Neural cell (in vitro differentiated cells): ENCODE results near the gene BARD1. TPM values are rescaled to one million over a fixed set of nuclear protein-coding genes. Genes with fewer than 3 reads are reported as not detected.
A peak's percentile ranks its signal among the peaks of the same experiment; 100 is the strongest.

Experiments used
- H2AFZ ChIP-seq: fragments of 200-600, 300-800 bp; sonication (generic), shearing (Covaris generic); 2 replicates; pipeline ENCODE4 v1.6.0; 2014; ENCODE audit warnings: low read depth, mild to moderate bottlenecking, antibody characterized with exemption, low read length, moderate library complexity
- H3F3A ChIP-seq: fragments of 200-600 bp; shearing (Covaris generic); 2 replicates; pipeline ENCODE4 v1.6.1; 2016; ENCODE audit warnings: mild to moderate bottlenecking, moderate library complexity, mixed read lengths, antibody characterized with exemption, low read length; ENCODE audit not compliant: insufficient read depth, poor library complexity, severe bottlenecking
- H3K27ac ChIP-seq: fragments of 200-600, 300-800 bp; sonication (generic), shearing (Covaris generic); 2 replicates; pipeline ENCODE4 v1.5.1; 2014; ENCODE audit warnings: mild to moderate bottlenecking, low read length, moderate library complexity
- H3K27me3 ChIP-seq: fragments of 300-800, 200-600 bp; sonication (generic), shearing (Covaris generic); 2 replicates; pipeline ENCODE4 v1.6.0; 2014; ENCODE audit warnings: mild to moderate bottlenecking, low read depth, low read length, moderate library complexity; ENCODE audit not compliant: insufficient read depth
- H3K36me3 ChIP-seq: fragments of 300-800, 200-600 bp; sonication (generic), shearing (Covaris generic); 2 replicates; pipeline ENCODE4 v1.5.1; 2014; ENCODE audit warnings: mild to moderate bottlenecking, antibody characterized with exemption, low read length, moderate library complexity; ENCODE audit not compliant: insufficient read depth
- H3K4me2 ChIP-seq: fragments of 300-800, 200-600 bp; sonication (generic), shearing (Covaris generic); 2 replicates; pipeline ENCODE4 v1.6.0; 2014; ENCODE audit warnings: mild to moderate bottlenecking, low read length
- H3K4me3 ChIP-seq: fragments of 300-800, 200-600 bp; sonication (generic), shearing (Covaris generic); 2 replicates; pipeline ENCODE4 v1.5.1; 2014; ENCODE audit warnings: mild to moderate bottlenecking, low read length, moderate library complexity
- H3K79me2 ChIP-seq: fragments of 200-600 bp; shearing (Covaris generic); replicated peaks from 2 replicates; pipeline ENCODE4 v1.6.0; 2014; ENCODE audit warnings: mild to moderate bottlenecking, low read length, moderate library complexity; ENCODE audit not compliant: insufficient read depth
- H3K9ac ChIP-seq: fragments of 300-800, 200-600 bp; sonication (generic), shearing (Covaris generic); 2 replicates; pipeline ENCODE4 v1.6.1; 2016; ENCODE audit warnings: mild to moderate bottlenecking, low read length, mixed read lengths
- H3K9me2 ChIP-seq: fragments of 200-600 bp; shearing (Covaris generic); 2 replicates; pipeline ENCODE4 v1.6.1; 2016; ENCODE audit warnings: mild to moderate bottlenecking, low read length, mixed read lengths; ENCODE audit not compliant: insufficient read depth
- H3K9me3 ChIP-seq: fragments of 200-600, 300-800 bp; sonication (generic), shearing (Covaris generic); 2 replicates; pipeline ENCODE4 v1.6.1; 2016; ENCODE audit warnings: mild to moderate bottlenecking, mixed run types, low read length, moderate library complexity, mixed read lengths
- H4K20me1 ChIP-seq: fragments of 200-600 bp; shearing (Covaris generic); 2 replicates; pipeline ENCODE4 v1.6.1; 2016; ENCODE audit warnings: mild to moderate bottlenecking, mixed run types; ENCODE audit not compliant: insufficient read depth
- CTCF ChIP-seq: fragments of 450-650 bp; IDR thresholded peaks from 2 replicates; pipeline ENCODE4 v1.5.1; 2014; ENCODE audit warnings: antibody characterized with exemption, mild to moderate bottlenecking, moderate library complexity; ENCODE audit not compliant: poor library complexity, severe bottlenecking
- EP300 ChIP-seq: fragments of 450-650 bp; conservative IDR thresholded peaks from 2 replicates; pipeline ENCODE4 v1.6.1; 2014; ENCODE audit warnings: antibody characterized with exemption, mild to moderate bottlenecking, moderate library complexity; ENCODE audit not compliant: poor library complexity, severe bottlenecking
- EZH2 ChIP-seq: fragments of 200-600, 300-800 bp; shearing (Covaris generic), sonication (generic); IDR thresholded peaks from 2 replicates; pipeline ENCODE4 v1.6.1; 2014; ENCODE audit warnings: antibody characterized with exemption, low read length, borderline replicate concordance, mild to moderate bottlenecking; ENCODE audit not compliant: insufficient read depth, poor library complexity, severe bottlenecking
- MXI1 ChIP-seq: fragments of 450-650 bp; conservative IDR thresholded peaks from 2 replicates; pipeline ENCODE4 v1.6.1; 2014; ENCODE audit warnings: antibody characterized with exemption, mild to moderate bottlenecking; ENCODE audit not compliant: poor library complexity, severe bottlenecking
- POLR2AphosphoS5 ChIP-seq: IDR thresholded peaks from 2 replicates; pipeline ENCODE4 v1.6.1; 2012
- RAD21 ChIP-seq: fragments of 450-650 bp; conservative IDR thresholded peaks from 2 replicates; pipeline ENCODE4 v1.6.1; 2014; ENCODE audit warnings: antibody characterized with exemption, mild to moderate bottlenecking, moderate library complexity
- REST ChIP-seq: IDR thresholded peaks from 2 replicates; pipeline ENCODE4 v1.6.1; 2012; ENCODE audit warnings: borderline replicate concordance
- SMC3 ChIP-seq: fragments of 450-650 bp; conservative IDR thresholded peaks from 2 replicates; pipeline ENCODE4 v1.6.1; 2014; ENCODE audit warnings: antibody characterized with exemption, mild to moderate bottlenecking, moderate library complexity; ENCODE audit not compliant: poor library complexity
- TAF1 ChIP-seq: IDR thresholded peaks from 2 replicates; pipeline ENCODE4 v1.6.1; 2012; ENCODE audit warnings: low read depth
- polyA plus RNA-seq: library from polyadenylated mRNA; depleted of rRNA; stranded (reverse); fragments of >200 nt; gene quantifications from 2 replicates; pipeline ENCODE4 v1.2.3, GENCODE V29; 2014

BARD1 gene
- polyA plus RNA-seq, 1 donor from 2014 or later = 0.57 TPM

- Histone ChIP-seq H3K27ac (no peak overlapping the region), H3K9me2 (no peaks in the 10 kb centered on the region), H3K4me2 (no peak overlapping the region), H3K27me3 (no peaks in the 10 kb centered on the region), H3K79me2 (no peaks in the 10 kb centered on the region), H3K4me3 (no peak overlapping the region), H3F3A (no peaks in the 10 kb centered on the region), H3K9me3 (no peaks in the 10 kb centered on the region), H3K9ac (no peak overlapping the region), H4K20me1 (no peaks in the 10 kb centered on the region), H2AFZ (no peak overlapping the region), H3K36me3 (no peaks in the 10 kb centered on the region)
- peak; percentile 85 for TF ChIP-seq EP300
- TF ChIP-seq REST = no peak
Observed at GRCh38 chr2:214730800-214731407, 78.6 kb downstream of the BARD1 start.

GRCh38 chr2:214730248-214730647 lies 79.2 kb downstream of the BARD1 start:
- Histone ChIP-seq H3K4me2 (no peak overlapping the region), H3K27me3 (no peaks in the 10 kb centered on the region)

More at GRCh38 chr2:214730248-214730647, 79.2 kb downstream of the BARD1 start:
- H3K9me2 ChIP-seq = no peaks in the 10 kb centered on the region
- no peaks in the 10 kb centered on the region for H3F3A ChIP-seq
- no peak overlapping the region for H3K27ac ChIP-seq
- no peaks in the 10 kb centered on the region for H3K36me3 ChIP-seq
- TF ChIP-seq TAF1 (no peak), POLR2AphosphoS5 (no peak), EP300 (no peak), SMC3 (no peak), EZH2 (no peak), REST (no peak), RAD21 (no peak), CTCF (no peak), MXI1 (no peak)
- H4K20me1 ChIP-seq = no peaks in the 10 kb centered on the region
- H3K79me2 ChIP-seq = no peaks in the 10 kb centered on the region
- no peaks in the 10 kb centered on the region for H3K9me3 ChIP-seq
- no peak overlapping the region for H2AFZ ChIP-seq
- no peak overlapping the region for H3K4me3 ChIP-seq
- no peak overlapping the region for H3K9ac ChIP-seq
